Suprapubic skin (tissue), 4 donors: ENCODE results near the gene JMJD1C.

Experiments
- POLR2A ChIP-seq, 2 donors: fragments of 450-650 bp; IDR thresholded peaks; one replicate each; pipeline ENCODE4 v1.6.1; 2017; ENCODE audit warnings: antibody characterized with exemption in 2 of 2, mild to moderate bottlenecking in 2 of 2, moderate library complexity in 2 of 2
- POLR2AphosphoS5 ChIP-seq, 3 donors: sonication (generic); formaldehyde crosslinking; IDR thresholded peaks; one replicate each; pipeline ENCODE4 v1.6.1; 2017; ENCODE audit warnings: antibody characterized with exemption in 3 of 3
- TF ChIP-seq, protein P1 (sequence below), 2 donors: fragments of 200-600 bp in 1 of 2; fragments of 450-650 bp in 1 of 2; sonication (generic) in 1 of 2; IDR thresholded peaks; one replicate each; pipeline ENCODE4 v1.5.1; 2016 to 2019; ENCODE audit warnings: antibody characterized with exemption in 2 of 2, mild to moderate bottlenecking in 1 of 2, moderate library complexity in 1 of 2

DNA sequence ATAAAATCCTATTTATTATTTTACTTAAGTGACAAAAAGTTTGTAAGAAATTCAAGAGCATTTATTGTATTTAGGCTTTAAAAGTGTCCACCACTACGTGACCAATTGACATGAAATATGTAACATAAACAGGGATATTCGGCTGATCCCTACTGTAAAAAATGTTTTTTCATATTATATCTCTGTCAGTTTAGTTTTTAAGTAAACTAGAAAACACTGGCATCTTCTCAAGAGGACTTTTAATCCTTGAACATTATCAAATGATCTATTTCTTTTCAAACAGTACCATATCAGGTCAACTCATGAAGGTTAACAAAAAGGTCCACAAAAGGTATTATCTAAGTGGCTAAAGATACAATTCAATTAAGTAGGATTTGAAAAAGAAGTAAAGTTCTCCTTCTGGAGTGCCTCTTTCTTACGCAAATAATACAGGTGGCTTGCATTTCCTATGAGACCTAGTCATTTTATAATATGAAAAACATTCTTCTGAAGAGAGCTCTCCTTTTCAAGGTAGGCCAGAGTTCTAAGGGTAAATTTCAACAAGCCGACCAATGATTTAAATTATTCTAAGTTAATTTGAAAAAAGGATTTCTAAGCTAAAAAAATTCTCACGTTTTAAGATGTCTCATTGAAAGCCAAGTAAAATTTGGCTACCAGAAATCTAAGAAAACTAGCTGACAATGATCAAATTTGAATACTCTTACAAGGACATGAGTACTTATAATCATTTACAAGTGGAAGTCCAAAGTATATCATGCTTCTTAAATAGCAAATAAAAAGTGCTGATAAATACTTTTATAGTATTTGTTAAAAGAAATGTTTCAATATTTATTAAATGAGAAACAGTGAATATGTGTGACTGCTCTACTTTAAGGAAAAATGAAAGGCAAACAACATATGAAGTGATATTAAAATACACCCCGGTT is 199.1 kb downstream of the JMJD1C start:
- no peak for TF ChIP-seq POLR2AphosphoS5 (IDR thresholded peaks at IDR 0.05)
- TF ChIP-seq POLR2A (IDR thresholded peaks at IDR 0.05) = no peak
- TF ChIP-seq, protein P1, sequence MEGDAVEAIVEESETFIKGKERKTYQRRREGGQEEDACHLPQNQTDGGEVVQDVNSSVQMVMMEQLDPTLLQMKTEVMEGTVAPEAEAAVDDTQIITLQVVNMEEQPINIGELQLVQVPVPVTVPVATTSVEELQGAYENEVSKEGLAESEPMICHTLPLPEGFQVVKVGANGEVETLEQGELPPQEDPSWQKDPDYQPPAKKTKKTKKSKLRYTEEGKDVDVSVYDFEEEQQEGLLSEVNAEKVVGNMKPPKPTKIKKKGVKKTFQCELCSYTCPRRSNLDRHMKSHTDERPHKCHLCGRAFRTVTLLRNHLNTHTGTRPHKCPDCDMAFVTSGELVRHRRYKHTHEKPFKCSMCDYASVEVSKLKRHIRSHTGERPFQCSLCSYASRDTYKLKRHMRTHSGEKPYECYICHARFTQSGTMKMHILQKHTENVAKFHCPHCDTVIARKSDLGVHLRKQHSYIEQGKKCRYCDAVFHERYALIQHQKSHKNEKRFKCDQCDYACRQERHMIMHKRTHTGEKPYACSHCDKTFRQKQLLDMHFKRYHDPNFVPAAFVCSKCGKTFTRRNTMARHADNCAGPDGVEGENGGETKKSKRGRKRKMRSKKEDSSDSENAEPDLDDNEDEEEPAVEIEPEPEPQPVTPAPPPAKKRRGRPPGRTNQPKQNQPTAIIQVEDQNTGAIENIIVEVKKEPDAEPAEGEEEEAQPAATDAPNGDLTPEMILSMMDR (IDR thresholded peaks at IDR 0.05) = no peak
